Stomach (tissue), 4 donors: ENCODE results near the gene ZNF716.
"Not testable (repeated sequence)": the region's sequence is repeated elsewhere in the genome, so short reads cannot be mapped to it uniquely, and the experiment has no call there.

ENCODE experiments used
- CTCF ChIP-seq, 7 experiments: fragments of 450-650 bp in 4 of 7; fragments of 200-600 bp in 3 of 7; sonication (generic) in 3 of 7; IDR thresholded peaks; one replicate each; pipeline ENCODE4 v1.5.1; 2016 to 2019; ENCODE audit warnings: antibody characterized with exemption in 7 of 7, control low read depth in 2 of 7, mild to moderate bottlenecking in 1 of 7
- EP300 ChIP-seq: sonication (generic); formaldehyde crosslinking; IDR thresholded peaks from one replicate; pipeline ENCODE4 v1.6.1; 2017; ENCODE audit warnings: antibody characterized with exemption
- POLR2A ChIP-seq, 4 donors: fragments of 450-650 bp; IDR thresholded peaks; one replicate each; pipeline ENCODE4 v1.6.1; 2016; ENCODE audit warnings: antibody characterized with exemption in 4 of 4, control low read depth in 2 of 4, mild to moderate bottlenecking in 1 of 4, moderate library complexity in 1 of 4

- not testable (repeated sequence) for TF ChIP-seq CTCF (IDR thresholded peaks at IDR 0.05); EP300; POLR2A (IDR thresholded peaks at IDR 0.05)
Measured at GRCh38 chr7:57485022-57485421, 35.0 kb downstream of the ZNF716 start.
